ENCODE results near the gene EVPL.
"Not testable (repeated sequence)": the region's sequence is repeated elsewhere in the genome, so short reads cannot be mapped to it uniquely, and the experiment has no call there.

Gene EVPL

GRCh38 chr17:75994802-75995370 lies 32.2 kb downstream of the EVPL start:
- Mint-ChIP-seq H3K27ac (no peak overlapping the region), H3K4me1 (ENCODE audit: low read depth in 2 of 2) (peaks cover 12% of the 10 kb centered on the region in 2 donors), H3K4me3 (no peak overlapping the region), H3K27me3 (no peaks in the 10 kb centered on the region), H3K36me3 (ENCODE audit: insufficient read depth) (peaks cover 24% of the 10 kb centered on the region), H3K9me3 (no peaks in the 10 kb centered on the region)
- no peak for ATAC-seq (replicated peaks)
- DNase-seq: no peak

- H3K36me3 Mint-ChIP-seq (ENCODE audit: insufficient read depth): peaks cover 28% of the 10 kb centered on the region
- no peaks in the 10 kb centered on the region for H3K9me3 Mint-ChIP-seq
- H3K27me3 Mint-ChIP-seq: no peaks in the 10 kb centered on the region
- peaks cover 0 to under 1% of the 10 kb centered on the region in 2 donors for H3K4me1 Mint-ChIP-seq (ENCODE audit: low read depth in 2 of 2)
- DNase-seq (no peak), ATAC-seq (replicated peaks) (no peak)
- peak overlapping the region in 1 of 2 donors; percentile 66 for H3K27ac Mint-ChIP-seq
- H3K4me3 Mint-ChIP-seq: no peak overlapping the region
These were observed 35.7 kb downstream of the EVPL start for GRCh38 chr17:75991396-75991795.

- no peaks in the 10 kb centered on the region for H3K9me3 Mint-ChIP-seq
- no peaks in the 10 kb centered on the region for H3K27me3 Mint-ChIP-seq
- H3K36me3 Mint-ChIP-seq (ENCODE audit: insufficient read depth): peaks cover 14% of the 10 kb centered on the region
- no peak overlapping the region for H3K4me3 Mint-ChIP-seq
- no peaks in the 10 kb centered on the region for H3K4me1 Mint-ChIP-seq (ENCODE audit: low read depth in 2 of 2)
- DNase-seq: no peak
- no peak overlapping the region for H3K27ac Mint-ChIP-seq
- ATAC-seq (replicated peaks): no peak
These were observed 40.1 kb downstream of the EVPL start for GRCh38 chr17:75987041-75987440.

- H3K9me3 Mint-ChIP-seq: no peaks in the 10 kb centered on the region
- ATAC-seq (replicated peaks): no peak
- H3K4me1 Mint-ChIP-seq (ENCODE audit: low read depth in 2 of 2): no peaks in the 10 kb centered on the region
- no peaks in the 10 kb centered on the region for H3K27me3 Mint-ChIP-seq
- H3K4me3 Mint-ChIP-seq: no peak overlapping the region
- peaks cover 4% of the 10 kb centered on the region for H3K36me3 Mint-ChIP-seq (ENCODE audit: insufficient read depth)
- H3K27ac Mint-ChIP-seq: no peak overlapping the region
- no peak for DNase-seq
These were observed 41.1 kb downstream of the EVPL start for GRCh38 chr17:75985986-75986385.

GRCh38 chr17:75983501-75984181 lies 43.5 kb downstream of the EVPL start:
- Mint-ChIP-seq H3K4me3 (no peak overlapping the region), H3K4me1 (ENCODE audit: low read depth in 2 of 2) (peaks cover 6 to 7% of the 10 kb centered on the region in 2 donors), H3K36me3 (ENCODE audit: insufficient read depth) (peaks cover 6% of the 10 kb centered on the region), H3K27ac (peak overlapping the region in 1 of 2 donors; percentile 67), H3K9me3 (no peaks in the 10 kb centered on the region), H3K27me3 (no peaks in the 10 kb centered on the region)
- no peak for ATAC-seq (replicated peaks)
- no peak for DNase-seq

- Mint-ChIP-seq H3K27ac (peak overlapping the region; percentile 100), H3K4me3 (peak overlapping the region; percentile 100), H3K36me3 (ENCODE audit: insufficient read depth) (peaks cover 6% of the 10 kb centered on the region), H3K4me1 (ENCODE audit: low read depth in 2 of 2) (peaks cover 8 to 16% of the 10 kb centered on the region in 2 donors), H3K9me3 (no peaks in the 10 kb centered on the region), H3K27me3 (no peaks in the 10 kb centered on the region)
- DNase-seq (no peak), ATAC-seq (replicated peaks) (no peak)
These were observed 46.0 kb downstream of the EVPL start for GRCh38 chr17:75981019-75981615.

- Mint-ChIP-seq H3K27me3 (no peaks in the 10 kb centered on the region), H3K9me3 (no peaks in the 10 kb centered on the region), H3K36me3 (ENCODE audit: insufficient read depth) (peaks cover 6% of the 10 kb centered on the region), H3K4me3 (peak overlapping the region; percentile 100), H3K4me1 (ENCODE audit: low read depth in 2 of 2) (peaks cover 11 to 23% of the 10 kb centered on the region in 2 donors), H3K27ac (peak overlapping the region; percentile 100)
- ATAC-seq (replicated peaks) (no peak), DNase-seq (no peak)
These were observed 46.7 kb downstream of the EVPL start for GRCh38 chr17:75980188-75981018.

GRCh38 chr17:75979705-75980187 lies 47.4 kb downstream of the EVPL start:
- Mint-ChIP-seq H3K4me3 (peak overlapping the region; percentile 100), H3K27ac (peak overlapping the region; percentile 100), H3K9me3 (no peaks in the 10 kb centered on the region), H3K27me3 (no peaks in the 10 kb centered on the region), H3K36me3 (ENCODE audit: insufficient read depth) (peaks cover 11% of the 10 kb centered on the region), H3K4me1 (ENCODE audit: low read depth in 2 of 2) (peaks cover 11 to 23% of the 10 kb centered on the region in 2 donors)
- ATAC-seq (replicated peaks): peak; percentile 31
- no peak for DNase-seq

- DNase-seq (peak; percentile 91 to 95 (median 93)), ATAC-seq (replicated peaks) (peak; percentile 93)
- H3K4me3 Mint-ChIP-seq: peak within 1 kb of the TSS; percentile 100
- peak within 1 kb of the TSS; percentile 100 for H3K27ac Mint-ChIP-seq
- H3K36me3 Mint-ChIP-seq (ENCODE audit: insufficient read depth): peaks cover 14% of the 10 kb centered on the region
- H3K4me1 Mint-ChIP-seq (ENCODE audit: low read depth in 2 of 2): peaks cover 11 to 23% of the 10 kb centered on the region in 2 donors
- no peaks in the 10 kb centered on the region for H3K9me3 Mint-ChIP-seq
- H3K27me3 Mint-ChIP-seq: no peaks in the 10 kb centered on the region
These were observed 48.0 kb downstream of the EVPL start, which contains the start of the genes ACOX1 and TEN1 for GRCh38 chr17:75978938-75979704. ACOX1 (minus strand) TSS chr17:75979166; CDS start chr17:75979073, 93 bp downstream. TEN1 (plus strand) TSS chr17:75979240; CDS start chr17:75986193, 6,953 bp downstream.

- ATAC-seq (replicated peaks) (no peak), DNase-seq (no peak)
- Mint-ChIP-seq H3K4me3 (no peak overlapping the region), H3K36me3 (ENCODE audit: insufficient read depth) (peaks cover 29% of the 10 kb centered on the region), H3K9me3 (no peaks in the 10 kb centered on the region), H3K27ac (no peak overlapping the region), H3K4me1 (ENCODE audit: low read depth in 2 of 2) (peaks cover 11 to 26% of the 10 kb centered on the region in 2 donors), H3K27me3 (no peaks in the 10 kb centered on the region)
These were observed 50.8 kb downstream of the EVPL start for GRCh38 chr17:75976175-75976848.

- H3K4me1 Mint-ChIP-seq (ENCODE audit: low read depth in 2 of 2): peaks cover 11 to 26% of the 10 kb centered on the region in 2 donors
- no peak for ATAC-seq (replicated peaks)
These were observed 51.3 kb downstream of the EVPL start for GRCh38 chr17:75975757-75976174.

GRCh38 chr17:75975187-75975586 lies 51.9 kb downstream of the EVPL start:
- H3K36me3 Mint-ChIP-seq (ENCODE audit: insufficient read depth): peaks cover 31% of the 10 kb centered on the region
- H3K27ac Mint-ChIP-seq: peak overlapping the region in 1 of 2 donors; percentile 36
- not testable (repeated sequence) for H3K4me3 Mint-ChIP-seq; DNase-seq; H3K27me3 Mint-ChIP-seq; ATAC-seq (replicated peaks); H3K9me3 Mint-ChIP-seq
- H3K4me1 Mint-ChIP-seq (ENCODE audit: low read depth in 2 of 2): peaks cover 11 to 29% of the 10 kb centered on the region in 2 donors

More at GRCh38 chr17:75975757-75976174, 51.3 kb downstream of the EVPL start:
- DNase-seq: no peak
- H3K27me3 Mint-ChIP-seq: no peaks in the 10 kb centered on the region
- no peaks in the 10 kb centered on the region for H3K9me3 Mint-ChIP-seq
- peaks cover 30% of the 10 kb centered on the region for H3K36me3 Mint-ChIP-seq (ENCODE audit: insufficient read depth)
- H3K4me3 Mint-ChIP-seq: no peak overlapping the region
- H3K27ac Mint-ChIP-seq: peak overlapping the region in 1 of 2 donors; percentile 36

Data from effector memory CD8-positive, alpha-beta T cell (primary cell).